Keratinocyte (primary cell): Measurements from ENCODE around the gene LMBR1L. TPM values are rescaled to one million over a fixed set of nuclear protein-coding genes. Genes with fewer than 3 reads are reported as not detected.

Experiments
- DNase-seq: peaks from one replicate; pipeline ENCODE4 v3.0.0-alpha.2; 2011; ENCODE audit warnings: low read depth, missing footprints, low spot score
- FAIRE-seq: peaks from 2 replicates; lab custom pipeline; 2011; peaks lifted over from hg19 to GRCh38; lab: Jason Lieb, UNC
- H2AFZ ChIP-seq: 2 replicates; pipeline ENCODE4 v1.6.0; 2012; ENCODE audit warnings: low read length, control low read depth, inconsistent platforms; ENCODE audit not compliant: control insufficient read depth
- H3K27ac ChIP-seq: 2 replicates; pipeline ENCODE4 v1.5.1; 2011; ENCODE audit warnings: low read length; ENCODE audit not compliant: control insufficient read depth, insufficient read depth
- H3K27me3 ChIP-seq: 3 replicates; pipeline ENCODE4 v1.6.0; 2011; ENCODE audit warnings: low read length; ENCODE audit not compliant: control insufficient read depth, insufficient read depth; ENCODE audit errors: extremely low read depth
- H3K36me3 ChIP-seq, 2 experiments: 2 replicates in 1 of 2; 3 replicates in 1 of 2; pipeline ENCODE4 v1.5.1; 2011; ENCODE audit warnings: low read length in 2 of 2, mild to moderate bottlenecking in 1 of 2; ENCODE audit not compliant: control insufficient read depth in 2 of 2, insufficient read depth in 2 of 2; ENCODE audit errors: extremely low read depth in 1 of 2
- H3K4me1 ChIP-seq: 3 replicates; pipeline ENCODE4 v1.5.1; 2011; ENCODE audit warnings: low read length; ENCODE audit not compliant: control insufficient read depth, insufficient read depth; ENCODE audit errors: extremely low read depth
- H3K4me2 ChIP-seq: 3 replicates; pipeline ENCODE4 v1.6.0; 2011; ENCODE audit warnings: low read depth, low read length; ENCODE audit not compliant: control insufficient read depth, insufficient read depth; ENCODE audit errors: extremely low read depth
- H3K4me3 ChIP-seq, 3 experiments: fragments of 200-600 bp in 1 of 3; sonication (generic) in 1 of 3; 2 replicates in 2 of 3; 3 replicates in 1 of 3; pipeline ENCODE4 v1.5.1; 2011 to 2016; ENCODE audit warnings: low read length in 3 of 3, mild to moderate bottlenecking in 3 of 3, control low read depth in 2 of 3, inconsistent platforms in 1 of 3, low read depth in 1 of 3, mixed read lengths in 1 of 3, mixed run types in 1 of 3, moderate library complexity in 1 of 3; ENCODE audit not compliant: control insufficient read depth in 2 of 3, insufficient read depth in 2 of 3; ENCODE audit errors: extremely low read depth in 1 of 3
- H3K79me2 ChIP-seq: 2 replicates; pipeline ENCODE4 v1.6.0; 2012; ENCODE audit warnings: low read length; ENCODE audit not compliant: control insufficient read depth, insufficient read depth
- H3K9ac ChIP-seq: 3 replicates; pipeline ENCODE4 v1.6.0; 2011; ENCODE audit warnings: low read length; ENCODE audit not compliant: control insufficient read depth, insufficient read depth; ENCODE audit errors: extremely low read depth
- H3K9me1 ChIP-seq: 3 replicates; pipeline ENCODE4 v1.6.0; 2011; ENCODE audit warnings: low read length; ENCODE audit not compliant: control insufficient read depth, insufficient read depth; ENCODE audit errors: extremely low read depth
- H3K9me3 ChIP-seq: 2 replicates; pipeline ENCODE4 v1.5.1; 2012; ENCODE audit warnings: low read depth, low read length; ENCODE audit not compliant: control insufficient read depth
- H4K20me1 ChIP-seq: 3 replicates; pipeline ENCODE4 v1.6.0; 2011; ENCODE audit warnings: low read length; ENCODE audit not compliant: control insufficient read depth, insufficient read depth; ENCODE audit errors: extremely low read depth
- CTCF ChIP-seq, 3 experiments: IDR thresholded peaks in 1 of 3; conservative IDR thresholded peaks in 1 of 3; optimal IDR thresholded peaks in 1 of 3; 2 replicates in 2 of 3; 3 replicates in 1 of 3; pipeline versions ENCODE3 to v1.5.1; 2011; ENCODE audit warnings: low read length in 3 of 3, mild to moderate bottlenecking in 3 of 3, moderate library complexity in 2 of 3, control low read depth in 1 of 3, inconsistent platforms in 1 of 3; ENCODE audit not compliant: insufficient read depth in 2 of 3; ENCODE audit errors: extremely low read depth in 1 of 3
- EZH2 ChIP-seq: IDR thresholded peaks from one replicate; pipeline ENCODE4 v1.6.1; 2012; ENCODE audit warnings: inconsistent platforms, mild to moderate bottlenecking, low read length, moderate library complexity
- dilution Hi-C: fragments of 300-500 bp; cut with MboI; formaldehyde crosslinking; loops from one replicate; pipeline ENCODE4 v1.7.0; 2020; ENCODE audit warnings: low sequenced_read_pairs; ENCODE audit not compliant: extremely low pct_ligation_motif_present
- polyA plus RNA-seq, 5 experiments: library from polyadenylated mRNA; depleted of rRNA in 3 of 5; stranded (reverse) in 3 of 5; stranded (forward) in 1 of 5; unstranded in 1 of 5; fragments of >200 nt; gene quantifications; 1 replicate in 1 of 5; 2 replicates in 3 of 5; 3 replicates in 1 of 5; pipeline versions ENCODE4 v1.2.1 to v1.2.3, GENCODE V29; 2011 to 2012; ENCODE audit warnings: missing spikeins in 2 of 5, low read depth in 1 of 5, low replicate concordance in 1 of 5

LMBR1L gene
- polyA plus RNA-seq, 1 donor (not counting 4 experiments of a cell fraction or from before 2014, with no cell fraction given) = 30.1 TPM

GRCh38 chr12:49094160-49094974 is 16.3 kb downstream of the LMBR1L start, which contains the start of gene DHH:
Gene DHH (minus strand): TSS chr12:49094801. CDS start chr12:49094512, 289 bp downstream.
- dilution Hi-C loops = no loop called here
- FAIRE-seq = no peak

GRCh38 chr12:49093792-49094159 is 16.9 kb downstream of the LMBR1L start:
- peaks cover 14% of the 10 kb centered on the region for H3K4me1 ChIP-seq

More at GRCh38 chr12:49094160-49094974, 16.3 kb downstream of the LMBR1L start, which contains the start of gene DHH:
- no peaks in the 10 kb centered on the region for H3K9me3 ChIP-seq
- no peak for DNase-seq
- peaks cover 62% of the 10 kb centered on the region for H3K27me3 ChIP-seq
- H3K9me1 ChIP-seq = no peaks in the 10 kb centered on the region
- no peak within 1 kb of the TSS for H3K27ac ChIP-seq
- peaks cover 14% of the 10 kb centered on the region for H3K4me1 ChIP-seq
- TF ChIP-seq EZH2 = peak; percentile 92
- TF ChIP-seq CTCF (optimal IDR thresholded peaks at IDR 0.05 in 1 of 3, IDR thresholded peaks at IDR 0.05 in 1 of 3, conservative IDR thresholded peaks at IDR 0.05 in 1 of 3; ENCODE audit: extremely low read depth in 1 of 3, insufficient read depth in 2 of 3, low read length in 3 of 3) = no peak
- H2AFZ ChIP-seq = no peak within 1 kb of the TSS
- peak within 1 kb of the TSS in 2 of 3 experiments; percentile 12 to 13 for H3K4me3 ChIP-seq
- H3K4me2 ChIP-seq = peak within 1 kb of the TSS; percentile 41
- H4K20me1 ChIP-seq = no peaks in the 10 kb centered on the region
- H3K9ac ChIP-seq = no peak within 1 kb of the TSS
- no peaks in the 10 kb centered on the region for H3K79me2 ChIP-seq
- peaks cover 7 to 11% of the 10 kb centered on the region in 2 experiments for H3K36me3 ChIP-seq

More at GRCh38 chr12:49093792-49094159, 16.9 kb downstream of the LMBR1L start:
- dilution Hi-C loops = no loop called here
- no peak for FAIRE-seq
- Histone ChIP-seq H2AFZ (no peak overlapping the region), H3K4me2 (peak overlapping the region; percentile 41), H3K36me3 (peaks cover 7 to 11% of the 10 kb centered on the region in 2 experiments), H4K20me1 (no peaks in the 10 kb centered on the region), H3K27me3 (peaks cover 67% of the 10 kb centered on the region), H3K27ac (no peak overlapping the region), H3K9me1 (no peaks in the 10 kb centered on the region), H3K9ac (no peak overlapping the region), H3K9me3 (no peaks in the 10 kb centered on the region), H3K4me3 (no peak overlapping the region), H3K79me2 (no peaks in the 10 kb centered on the region)
- no peak for DNase-seq
- TF ChIP-seq EZH2 = no peak
- no peak for TF ChIP-seq CTCF (optimal IDR thresholded peaks at IDR 0.05 in 1 of 3, IDR thresholded peaks at IDR 0.05 in 1 of 3, conservative IDR thresholded peaks at IDR 0.05 in 1 of 3; ENCODE audit: extremely low read depth in 1 of 3, insufficient read depth in 2 of 3, low read length in 3 of 3)
